ENCODE results near the gene MSL3B.

DNA sequence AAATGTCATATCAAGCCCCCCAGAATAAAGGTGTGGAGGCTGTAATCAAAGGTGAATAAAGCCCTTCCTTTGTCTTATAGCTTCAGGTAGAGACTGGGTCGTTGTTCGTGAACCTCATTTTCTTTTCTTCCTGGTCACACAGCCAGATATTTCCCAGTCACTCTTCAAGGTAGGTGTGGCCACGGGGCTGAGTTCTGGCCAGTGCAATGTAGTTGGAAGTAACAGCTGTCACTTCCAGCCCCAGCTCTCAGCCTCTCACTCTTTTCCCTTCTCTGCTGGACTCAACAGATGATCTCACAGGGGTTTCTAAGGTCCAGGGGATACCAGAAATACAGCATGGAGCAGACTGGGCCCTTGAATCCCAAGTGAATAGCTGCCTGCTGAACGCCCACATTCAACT is 33.2 kb upstream of the MSL3B start:
- TF ChIP-seq, protein P1, sequence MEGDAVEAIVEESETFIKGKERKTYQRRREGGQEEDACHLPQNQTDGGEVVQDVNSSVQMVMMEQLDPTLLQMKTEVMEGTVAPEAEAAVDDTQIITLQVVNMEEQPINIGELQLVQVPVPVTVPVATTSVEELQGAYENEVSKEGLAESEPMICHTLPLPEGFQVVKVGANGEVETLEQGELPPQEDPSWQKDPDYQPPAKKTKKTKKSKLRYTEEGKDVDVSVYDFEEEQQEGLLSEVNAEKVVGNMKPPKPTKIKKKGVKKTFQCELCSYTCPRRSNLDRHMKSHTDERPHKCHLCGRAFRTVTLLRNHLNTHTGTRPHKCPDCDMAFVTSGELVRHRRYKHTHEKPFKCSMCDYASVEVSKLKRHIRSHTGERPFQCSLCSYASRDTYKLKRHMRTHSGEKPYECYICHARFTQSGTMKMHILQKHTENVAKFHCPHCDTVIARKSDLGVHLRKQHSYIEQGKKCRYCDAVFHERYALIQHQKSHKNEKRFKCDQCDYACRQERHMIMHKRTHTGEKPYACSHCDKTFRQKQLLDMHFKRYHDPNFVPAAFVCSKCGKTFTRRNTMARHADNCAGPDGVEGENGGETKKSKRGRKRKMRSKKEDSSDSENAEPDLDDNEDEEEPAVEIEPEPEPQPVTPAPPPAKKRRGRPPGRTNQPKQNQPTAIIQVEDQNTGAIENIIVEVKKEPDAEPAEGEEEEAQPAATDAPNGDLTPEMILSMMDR (IDR thresholded peaks at IDR 0.05; ENCODE audit: low read depth, low read length, missing input control), result no peak
- TF ChIP-seq RAD21 (IDR thresholded peaks at IDR 0.05) (no peak), JUND (IDR thresholded peaks at IDR 0.05) (no peak), GABPA (IDR thresholded peaks at IDR 0.05 in 1 of 2, conservative IDR thresholded peaks at IDR 0.05 in 1 of 2) (no peak)
- TF ChIP-seq, protein P2, sequence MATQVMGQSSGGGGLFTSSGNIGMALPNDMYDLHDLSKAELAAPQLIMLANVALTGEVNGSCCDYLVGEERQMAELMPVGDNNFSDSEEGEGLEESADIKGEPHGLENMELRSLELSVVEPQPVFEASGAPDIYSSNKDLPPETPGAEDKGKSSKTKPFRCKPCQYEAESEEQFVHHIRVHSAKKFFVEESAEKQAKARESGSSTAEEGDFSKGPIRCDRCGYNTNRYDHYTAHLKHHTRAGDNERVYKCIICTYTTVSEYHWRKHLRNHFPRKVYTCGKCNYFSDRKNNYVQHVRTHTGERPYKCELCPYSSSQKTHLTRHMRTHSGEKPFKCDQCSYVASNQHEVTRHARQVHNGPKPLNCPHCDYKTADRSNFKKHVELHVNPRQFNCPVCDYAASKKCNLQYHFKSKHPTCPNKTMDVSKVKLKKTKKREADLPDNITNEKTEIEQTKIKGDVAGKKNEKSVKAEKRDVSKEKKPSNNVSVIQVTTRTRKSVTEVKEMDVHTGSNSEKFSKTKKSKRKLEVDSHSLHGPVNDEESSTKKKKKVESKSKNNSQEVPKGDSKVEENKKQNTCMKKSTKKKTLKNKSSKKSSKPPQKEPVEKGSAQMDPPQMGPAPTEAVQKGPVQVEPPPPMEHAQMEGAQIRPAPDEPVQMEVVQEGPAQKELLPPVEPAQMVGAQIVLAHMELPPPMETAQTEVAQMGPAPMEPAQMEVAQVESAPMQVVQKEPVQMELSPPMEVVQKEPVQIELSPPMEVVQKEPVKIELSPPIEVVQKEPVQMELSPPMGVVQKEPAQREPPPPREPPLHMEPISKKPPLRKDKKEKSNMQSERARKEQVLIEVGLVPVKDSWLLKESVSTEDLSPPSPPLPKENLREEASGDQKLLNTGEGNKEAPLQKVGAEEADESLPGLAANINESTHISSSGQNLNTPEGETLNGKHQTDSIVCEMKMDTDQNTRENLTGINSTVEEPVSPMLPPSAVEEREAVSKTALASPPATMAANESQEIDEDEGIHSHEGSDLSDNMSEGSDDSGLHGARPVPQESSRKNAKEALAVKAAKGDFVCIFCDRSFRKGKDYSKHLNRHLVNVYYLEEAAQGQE (IDR thresholded peaks at IDR 0.05), result no peak
